Skeletal muscle satellite cell (primary cell): ENCODE measurements around the gene PVR.

Experiments
- H3K27me3 ChIP-seq: 2 replicates; pipeline ENCODE4 v1.7.0; 2013; ENCODE audit warnings: low read length; ENCODE audit not compliant: control insufficient read depth, insufficient read depth
- H3K36me3 ChIP-seq: 2 replicates; pipeline ENCODE4 v1.7.0; 2013; ENCODE audit warnings: mild to moderate bottlenecking, control low read depth, low read length; ENCODE audit not compliant: insufficient read depth
- H3K4me1 ChIP-seq: 2 replicates; pipeline ENCODE4 v1.7.0; 2013; ENCODE audit warnings: low read length; ENCODE audit not compliant: control insufficient read depth, insufficient read depth
- H3K4me2 ChIP-seq: 2 replicates; pipeline ENCODE4 v1.7.0; 2013; ENCODE audit warnings: mild to moderate bottlenecking, low read length
- H3K4me3 ChIP-seq: 2 replicates; pipeline ENCODE4 v1.7.0; 2013; ENCODE audit warnings: low read length
- H3K9ac ChIP-seq: 2 replicates; pipeline ENCODE4 v1.7.0; 2013; ENCODE audit warnings: mild to moderate bottlenecking, low read depth, low read length, moderate library complexity
- H3K9me3 ChIP-seq: replicated peaks from 2 replicates; pipeline ENCODE4 v1.7.0; 2013; ENCODE audit warnings: mild to moderate bottlenecking, control low read depth, low read length

PVR gene

DNA sequence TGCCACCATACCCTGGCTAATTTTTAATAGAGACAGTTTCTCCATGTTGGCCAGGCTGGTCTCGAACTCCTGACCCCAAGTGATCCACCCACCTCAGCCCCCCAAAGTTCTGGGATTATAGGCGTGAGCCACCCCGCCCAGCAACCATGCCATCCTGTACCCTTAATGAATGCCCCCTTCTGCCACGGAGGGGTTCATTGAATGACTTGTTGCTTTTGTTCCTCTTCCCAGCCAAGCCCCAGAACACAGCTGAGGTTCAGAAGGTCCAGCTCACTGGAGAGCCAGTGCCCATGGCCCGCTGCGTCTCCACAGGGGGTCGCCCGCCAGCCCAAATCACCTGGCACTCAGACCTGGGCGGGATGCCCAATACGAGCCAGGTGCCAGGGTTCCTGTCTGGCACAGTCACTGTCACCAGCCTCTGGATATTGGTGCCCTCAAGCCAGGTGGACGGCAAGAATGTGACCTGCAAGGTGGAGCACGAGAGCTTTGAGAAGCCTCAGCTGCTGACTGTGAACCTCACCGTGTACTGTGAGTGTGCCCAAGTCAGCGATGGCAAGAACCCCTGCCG, 6.0 kb downstream of the PVR start:
- no peaks in the 10 kb centered on the region for H3K27me3 ChIP-seq
- H3K4me2 ChIP-seq = no peak overlapping the region
- H3K9me3 ChIP-seq = no peaks in the 10 kb centered on the region
- no peak overlapping the region for H3K4me3 ChIP-seq
- H3K4me1 ChIP-seq = peaks cover 25% of the 10 kb centered on the region
- H3K36me3 ChIP-seq = peaks cover 49% of the 10 kb centered on the region
- no peak overlapping the region for H3K9ac ChIP-seq

DNA sequence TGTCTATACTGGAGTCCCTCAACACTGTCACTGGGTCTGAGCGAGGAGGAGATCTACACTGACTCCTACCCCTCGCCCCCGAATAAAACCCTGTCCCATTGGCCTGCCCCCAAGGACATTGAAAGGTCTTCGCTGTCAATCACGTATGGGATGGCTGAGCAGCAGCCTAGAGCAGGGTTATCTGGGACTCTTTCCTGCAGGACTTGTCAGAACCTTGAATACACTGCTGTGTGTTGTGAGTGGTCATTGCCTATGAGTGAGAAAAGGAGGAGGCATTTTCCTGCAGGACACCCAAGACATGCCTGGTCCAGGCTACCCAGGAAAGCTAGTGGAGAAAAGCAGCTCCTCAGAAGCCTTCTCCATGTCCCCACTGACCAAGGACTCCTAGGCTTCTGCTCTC, 9.6 kb downstream of the PVR start:
- Histone ChIP-seq H3K4me3 (no peak overlapping the region), H3K9ac (no peak overlapping the region), H3K9me3 (no peaks in the 10 kb centered on the region), H3K4me2 (no peak overlapping the region), H3K27me3 (no peaks in the 10 kb centered on the region), H3K36me3 (peaks cover 73% of the 10 kb centered on the region), H3K4me1 (peaks cover 9% of the 10 kb centered on the region)

DNA sequence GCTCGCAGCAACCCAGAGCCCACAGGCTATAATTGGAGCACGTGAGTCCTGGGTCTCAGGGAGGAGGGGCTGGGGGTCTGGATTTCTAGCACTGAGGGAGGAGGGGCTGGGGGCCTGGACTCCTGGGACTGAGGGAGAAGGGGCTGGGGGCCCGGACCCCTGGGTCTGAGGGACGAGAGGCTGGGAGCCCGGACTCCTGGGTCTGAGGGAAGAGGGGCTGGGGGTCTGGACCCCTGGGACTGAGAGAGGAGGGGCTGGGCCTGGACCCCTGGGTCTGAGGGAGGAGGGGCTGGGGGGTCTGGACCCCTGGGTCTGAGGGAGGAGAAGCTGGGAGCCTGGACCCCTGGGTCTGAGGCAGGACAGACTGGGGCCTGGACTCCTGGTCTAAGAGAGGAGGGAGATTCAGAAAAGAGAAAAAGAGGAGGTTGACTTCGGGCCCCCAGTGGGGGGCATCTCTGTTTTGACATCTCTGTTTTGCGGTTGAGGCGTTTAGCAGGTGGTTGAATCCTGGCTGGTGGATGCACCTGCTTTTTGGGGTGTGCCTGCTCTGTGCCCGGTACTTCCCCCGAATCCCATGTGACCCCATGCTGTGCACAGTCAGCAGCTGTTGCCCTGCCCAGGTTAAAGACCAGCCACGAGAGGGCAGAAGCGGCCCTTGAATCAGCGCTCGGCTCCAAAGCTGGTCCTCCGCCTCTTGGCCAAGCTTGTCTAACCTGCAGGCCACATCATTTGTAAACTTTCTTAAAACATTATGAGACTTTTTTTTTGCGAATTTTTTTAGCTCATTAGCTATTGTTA, 10.5 kb downstream of the PVR start:
- Histone ChIP-seq H3K4me1 (peaks cover under 1% of the 10 kb centered on the region), H3K4me2 (no peak overlapping the region), H3K9ac (no peak overlapping the region), H3K4me3 (no peak overlapping the region), H3K27me3 (no peaks in the 10 kb centered on the region), H3K9me3 (no peaks in the 10 kb centered on the region), H3K36me3 (peaks cover 77% of the 10 kb centered on the region)

DNA sequence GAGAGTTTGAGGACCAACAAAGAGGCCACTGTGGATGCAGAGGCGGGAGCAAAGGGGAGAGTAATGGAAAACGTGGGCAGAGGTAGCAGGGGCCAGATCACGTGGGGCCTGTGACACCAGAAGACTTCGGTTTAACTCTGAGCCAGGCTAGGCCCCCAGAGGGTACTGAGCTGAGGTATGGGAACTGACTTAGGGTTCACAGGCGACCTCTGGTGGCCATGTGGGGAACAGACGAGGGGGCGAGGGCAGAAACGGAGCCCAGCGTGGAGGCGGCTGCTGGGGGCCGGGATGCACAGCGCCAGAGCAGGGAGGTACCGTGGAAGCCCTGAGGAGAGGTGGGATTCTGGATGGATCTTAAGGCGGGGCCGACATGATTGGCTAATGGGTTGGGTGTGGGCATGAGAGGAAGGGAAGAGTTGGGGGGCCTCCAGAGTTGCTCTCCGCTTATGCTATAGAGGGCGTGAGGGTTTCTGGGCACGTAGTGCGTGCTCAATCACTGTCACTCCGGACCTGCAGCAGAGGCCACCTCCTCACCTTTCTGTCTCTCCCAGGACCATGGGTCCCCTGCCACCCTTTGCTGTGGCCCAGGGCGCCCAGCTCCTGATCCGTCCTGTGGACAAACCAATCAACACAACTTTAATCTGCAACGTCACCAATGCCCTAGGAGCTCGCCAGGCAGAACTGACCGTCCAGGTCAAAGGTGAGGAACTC, 13.7 kb downstream of the PVR start:
- Histone ChIP-seq H3K4me1 (peaks cover 8% of the 10 kb centered on the region), H3K27me3 (no peaks in the 10 kb centered on the region), H3K4me2 (no peak overlapping the region), H3K36me3 (peaks cover 80% of the 10 kb centered on the region), H3K9ac (no peak overlapping the region), H3K9me3 (no peaks in the 10 kb centered on the region), H3K4me3 (no peak overlapping the region)

DNA sequence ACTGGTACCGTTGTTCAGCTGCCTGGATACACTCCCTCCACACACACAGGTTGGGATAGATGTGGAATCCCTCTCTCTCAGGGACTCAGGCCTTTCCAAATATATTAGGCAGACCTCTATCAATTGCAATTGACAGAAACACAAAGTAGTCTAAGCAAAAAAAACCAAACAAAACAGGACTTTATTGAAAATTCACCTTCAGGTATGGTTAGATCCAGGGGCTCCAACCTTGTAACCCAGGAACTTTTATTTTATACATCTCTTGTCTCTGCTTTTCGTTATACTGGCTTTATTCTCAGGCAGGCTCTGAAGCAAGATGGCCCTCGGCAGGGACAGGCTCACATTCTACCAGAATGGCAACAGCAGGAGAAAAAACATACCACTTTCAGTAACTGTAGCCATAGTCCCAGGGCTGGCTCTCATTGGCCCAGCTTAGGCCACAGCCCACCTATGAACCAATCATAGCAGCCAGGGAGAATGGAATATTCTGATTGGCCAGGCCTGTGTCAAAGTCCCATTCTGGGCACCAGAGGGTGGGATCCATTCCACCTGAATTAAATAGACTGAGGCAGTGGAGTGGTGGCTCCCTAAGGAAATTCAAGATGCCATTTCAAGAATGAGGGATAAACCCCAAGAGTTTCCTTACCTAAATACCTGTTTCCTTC, 14.5 kb downstream of the PVR start:
- Histone ChIP-seq H3K9me3 (no peaks in the 10 kb centered on the region), H3K27me3 (no peaks in the 10 kb centered on the region), H3K4me3 (no peak overlapping the region), H3K4me1 (peaks cover 15% of the 10 kb centered on the region), H3K4me2 (no peak overlapping the region), H3K36me3 (peaks cover 82% of the 10 kb centered on the region), H3K9ac (no peak overlapping the region)

DNA sequence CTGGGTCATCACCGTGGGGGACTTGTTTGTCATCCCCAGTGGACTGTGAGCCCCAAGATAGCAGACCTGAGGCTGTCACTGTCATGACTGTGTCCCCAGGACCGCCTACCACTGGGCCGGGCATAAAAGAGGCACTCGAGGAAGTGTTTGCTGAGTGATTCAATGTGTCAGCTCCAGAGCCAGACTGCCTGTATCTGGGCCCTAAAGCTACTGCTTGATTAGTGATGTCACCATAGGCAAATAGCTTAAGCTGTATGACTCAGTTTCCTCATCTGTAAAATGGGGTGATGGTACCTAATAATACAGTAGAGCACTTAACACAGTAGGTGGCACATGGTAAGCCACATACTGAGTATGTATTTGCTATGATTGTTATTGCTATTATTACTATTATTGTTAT, 16.4 kb downstream of the PVR start:
- H3K4me3 ChIP-seq = no peak overlapping the region
- H3K9ac ChIP-seq = no peak overlapping the region
- H3K4me2 ChIP-seq = no peak overlapping the region
- peaks cover 16% of the 10 kb centered on the region for H3K4me1 ChIP-seq
- H3K36me3 ChIP-seq = peaks cover 75% of the 10 kb centered on the region
- no peaks in the 10 kb centered on the region for H3K9me3 ChIP-seq
- H3K27me3 ChIP-seq = no peaks in the 10 kb centered on the region

DNA sequence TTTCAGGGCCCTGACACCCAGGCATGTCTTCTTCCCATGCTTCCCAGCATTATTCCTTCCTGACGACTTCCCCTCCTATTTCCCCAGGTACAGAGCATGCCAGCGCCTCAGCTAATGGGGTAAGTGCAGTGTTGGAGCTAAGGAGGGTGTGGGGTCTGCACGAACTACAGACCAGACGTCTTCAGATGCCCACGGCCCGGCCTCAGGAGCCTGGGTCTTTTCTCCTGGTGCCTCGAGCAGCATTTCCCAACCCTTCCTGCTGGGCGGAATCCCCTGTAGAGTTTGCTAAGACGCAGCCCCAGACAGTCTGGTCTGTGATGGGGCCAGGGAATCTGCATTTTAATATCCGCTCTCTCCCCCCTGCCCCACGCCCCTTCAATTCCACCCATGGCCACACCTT, 17.5 kb downstream of the PVR start:
- Histone ChIP-seq H3K27me3 (no peaks in the 10 kb centered on the region), H3K4me3 (no peak overlapping the region), H3K36me3 (peaks cover 64% of the 10 kb centered on the region), H3K4me1 (peaks cover 16% of the 10 kb centered on the region), H3K9me3 (no peaks in the 10 kb centered on the region), H3K4me2 (no peak overlapping the region), H3K9ac (no peak overlapping the region)

DNA sequence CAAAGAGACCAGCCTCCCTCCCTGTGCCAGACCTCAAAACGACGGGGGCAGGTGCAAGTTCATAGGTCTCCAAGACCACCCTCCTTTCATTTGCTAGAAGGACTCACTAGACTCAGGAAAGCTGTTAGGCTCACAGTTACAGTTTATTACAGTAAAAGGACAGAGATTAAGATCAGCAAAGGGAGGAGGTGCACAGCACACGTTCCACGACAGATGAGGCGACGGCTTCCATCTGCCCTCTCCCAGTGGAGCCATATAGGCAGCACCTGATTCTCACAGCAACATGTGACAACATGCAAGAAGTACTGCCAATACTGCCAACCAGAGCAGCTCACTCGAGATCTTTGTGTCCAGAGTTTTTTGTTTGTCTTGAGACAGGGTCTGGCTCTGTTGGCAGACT, 18.2 kb downstream of the PVR start:
- H3K36me3 ChIP-seq = peaks cover 60% of the 10 kb centered on the region
- no peaks in the 10 kb centered on the region for H3K9me3 ChIP-seq
- no peaks in the 10 kb centered on the region for H3K27me3 ChIP-seq
- H3K4me3 ChIP-seq = no peak overlapping the region
- H3K4me1 ChIP-seq = peaks cover 16% of the 10 kb centered on the region
- H3K9ac ChIP-seq = no peak overlapping the region
- no peak overlapping the region for H3K4me2 ChIP-seq

DNA sequence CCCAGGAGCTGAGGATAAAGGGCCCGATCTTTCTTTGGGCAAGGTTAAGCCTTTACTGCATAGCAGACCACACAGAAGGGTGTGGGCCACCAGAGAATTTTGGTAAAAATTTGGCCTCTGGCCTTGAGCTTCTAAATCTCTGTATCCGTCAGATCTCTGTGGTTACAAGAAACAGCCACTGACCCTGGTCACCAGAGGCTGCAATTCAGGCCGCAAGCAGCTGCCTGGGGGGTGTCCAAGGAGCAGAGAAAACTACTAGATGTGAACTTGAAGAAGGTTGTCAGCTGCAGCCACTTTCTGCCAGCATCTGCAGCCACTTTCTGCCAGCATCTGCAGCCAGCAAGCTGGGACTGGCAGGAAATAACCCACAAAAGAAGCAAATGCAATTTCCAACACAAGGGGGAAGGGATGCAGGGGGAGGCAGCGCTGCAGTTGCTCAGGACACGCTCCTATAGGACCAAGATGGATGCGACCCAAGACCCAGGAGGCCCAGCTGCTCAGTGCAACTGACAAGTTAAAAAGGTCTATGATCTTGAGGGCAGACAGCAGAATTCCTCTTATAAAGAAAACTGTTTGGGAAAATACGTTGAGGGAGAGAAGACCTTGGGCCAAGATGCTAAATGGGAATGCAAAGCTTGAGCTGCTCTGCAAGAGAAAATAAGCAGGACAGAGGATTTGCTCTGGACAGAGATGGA, 19.1 kb downstream of the PVR start:
- H3K4me2 ChIP-seq = no peak overlapping the region
- H3K4me3 ChIP-seq = no peak overlapping the region
- H3K4me1 ChIP-seq = peaks cover 16% of the 10 kb centered on the region
- no peaks in the 10 kb centered on the region for H3K9me3 ChIP-seq
- H3K27me3 ChIP-seq = no peaks in the 10 kb centered on the region
- H3K36me3 ChIP-seq = peaks cover 54% of the 10 kb centered on the region
- H3K9ac ChIP-seq = no peak overlapping the region

DNA sequence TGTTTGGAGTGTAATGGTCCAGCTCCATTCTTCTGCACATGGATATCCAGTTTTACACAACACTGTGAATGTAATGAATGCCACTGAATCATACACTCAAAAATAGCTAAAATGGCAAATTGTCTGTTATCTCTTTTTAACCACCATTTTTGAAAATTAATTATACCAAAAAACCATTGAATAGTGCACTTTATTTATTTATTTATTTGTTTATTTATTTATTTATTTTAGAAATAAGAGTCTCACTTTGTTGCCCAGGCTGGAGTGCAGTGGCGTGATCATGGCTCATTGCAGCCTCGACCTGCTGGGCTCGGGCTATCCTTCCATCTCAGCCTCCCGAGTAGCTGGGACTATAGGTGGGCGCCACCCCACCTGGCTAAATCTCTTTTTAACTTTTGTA, 20.3 kb downstream of the PVR start:
- no peak overlapping the region for H3K4me3 ChIP-seq
- no peak overlapping the region for H3K9ac ChIP-seq
- no peak overlapping the region for H3K4me2 ChIP-seq
- H3K4me1 ChIP-seq = peaks cover 16% of the 10 kb centered on the region
- no peaks in the 10 kb centered on the region for H3K9me3 ChIP-seq
- no peaks in the 10 kb centered on the region for H3K27me3 ChIP-seq
- peaks cover 43% of the 10 kb centered on the region for H3K36me3 ChIP-seq

DNA sequence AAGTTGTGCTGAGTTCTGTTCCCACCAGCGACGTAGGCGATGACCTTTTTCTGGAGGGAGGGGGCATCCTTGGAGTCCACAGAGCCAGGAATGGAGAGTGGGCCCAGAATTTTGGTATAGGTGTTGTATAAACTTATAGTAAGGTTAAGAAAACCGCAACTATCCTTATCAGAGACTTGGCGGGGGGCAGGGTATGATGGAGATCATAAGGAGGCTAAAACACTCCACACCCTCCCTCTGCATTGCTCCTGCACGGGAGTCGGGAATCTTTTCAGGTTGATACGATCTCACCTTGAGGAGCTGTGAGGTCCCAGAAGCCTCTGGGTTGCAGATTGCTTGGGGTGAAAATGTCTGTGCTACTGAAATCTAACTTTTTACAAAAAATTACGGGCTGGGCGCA, 21.3 kb downstream of the PVR start:
- peaks cover 35% of the 10 kb centered on the region for H3K36me3 ChIP-seq
- H3K27me3 ChIP-seq = no peaks in the 10 kb centered on the region
- no peak overlapping the region for H3K9ac ChIP-seq
- H3K4me1 ChIP-seq = peaks cover 16% of the 10 kb centered on the region
- H3K9me3 ChIP-seq = no peaks in the 10 kb centered on the region
- H3K4me2 ChIP-seq = no peak overlapping the region
- no peak overlapping the region for H3K4me3 ChIP-seq
